Gastrocnemius medialis (tissue), 4 donors: ENCODE data around the gene THTPA.

ENCODE experiments used
- POLR2A ChIP-seq, 2 donors: fragments of 450-650 bp; IDR thresholded peaks; one replicate each; pipeline ENCODE4 v1.6.1; 2017; ENCODE audit warnings: antibody characterized with exemption in 2 of 2, mild to moderate bottlenecking in 2 of 2, moderate library complexity in 2 of 2
- TF ChIP-seq, protein P1 (sequence below), 5 experiments: fragments of 450-650 bp in 3 of 5; fragments of 200-600 bp in 2 of 5; sonication (generic) in 2 of 5; IDR thresholded peaks in 4 of 5; conservative IDR thresholded peaks in 1 of 5; 1 replicate in 4 of 5; 2 replicates in 1 of 5; pipeline ENCODE4 v1.5.1; 2016 to 2019; ENCODE audit warnings: antibody characterized with exemption in 5 of 5, mild to moderate bottlenecking in 3 of 5, moderate library complexity in 3 of 5

GRCh38 chr14:23566112-23566777 is 10.2 kb downstream of the THTPA start:
- TF ChIP-seq, protein P1, sequence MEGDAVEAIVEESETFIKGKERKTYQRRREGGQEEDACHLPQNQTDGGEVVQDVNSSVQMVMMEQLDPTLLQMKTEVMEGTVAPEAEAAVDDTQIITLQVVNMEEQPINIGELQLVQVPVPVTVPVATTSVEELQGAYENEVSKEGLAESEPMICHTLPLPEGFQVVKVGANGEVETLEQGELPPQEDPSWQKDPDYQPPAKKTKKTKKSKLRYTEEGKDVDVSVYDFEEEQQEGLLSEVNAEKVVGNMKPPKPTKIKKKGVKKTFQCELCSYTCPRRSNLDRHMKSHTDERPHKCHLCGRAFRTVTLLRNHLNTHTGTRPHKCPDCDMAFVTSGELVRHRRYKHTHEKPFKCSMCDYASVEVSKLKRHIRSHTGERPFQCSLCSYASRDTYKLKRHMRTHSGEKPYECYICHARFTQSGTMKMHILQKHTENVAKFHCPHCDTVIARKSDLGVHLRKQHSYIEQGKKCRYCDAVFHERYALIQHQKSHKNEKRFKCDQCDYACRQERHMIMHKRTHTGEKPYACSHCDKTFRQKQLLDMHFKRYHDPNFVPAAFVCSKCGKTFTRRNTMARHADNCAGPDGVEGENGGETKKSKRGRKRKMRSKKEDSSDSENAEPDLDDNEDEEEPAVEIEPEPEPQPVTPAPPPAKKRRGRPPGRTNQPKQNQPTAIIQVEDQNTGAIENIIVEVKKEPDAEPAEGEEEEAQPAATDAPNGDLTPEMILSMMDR (IDR thresholded peaks at IDR 0.05 in 4 of 5, conservative IDR thresholded peaks at IDR 0.05 in 1 of 5) = no peak
- no peak for TF ChIP-seq POLR2A (IDR thresholded peaks at IDR 0.05)
